ENCODE measurements around the gene TBX5. TPM values are rescaled to one million over a fixed set of nuclear protein-coding genes. Genes with fewer than 3 reads are reported as not detected.
A peak's percentile ranks its signal among the peaks of the same experiment; 100 is the strongest.

The TBX5 gene
- total and polyA plus RNA-seq, 2 donors from 2014 or later = not detected

DNA sequence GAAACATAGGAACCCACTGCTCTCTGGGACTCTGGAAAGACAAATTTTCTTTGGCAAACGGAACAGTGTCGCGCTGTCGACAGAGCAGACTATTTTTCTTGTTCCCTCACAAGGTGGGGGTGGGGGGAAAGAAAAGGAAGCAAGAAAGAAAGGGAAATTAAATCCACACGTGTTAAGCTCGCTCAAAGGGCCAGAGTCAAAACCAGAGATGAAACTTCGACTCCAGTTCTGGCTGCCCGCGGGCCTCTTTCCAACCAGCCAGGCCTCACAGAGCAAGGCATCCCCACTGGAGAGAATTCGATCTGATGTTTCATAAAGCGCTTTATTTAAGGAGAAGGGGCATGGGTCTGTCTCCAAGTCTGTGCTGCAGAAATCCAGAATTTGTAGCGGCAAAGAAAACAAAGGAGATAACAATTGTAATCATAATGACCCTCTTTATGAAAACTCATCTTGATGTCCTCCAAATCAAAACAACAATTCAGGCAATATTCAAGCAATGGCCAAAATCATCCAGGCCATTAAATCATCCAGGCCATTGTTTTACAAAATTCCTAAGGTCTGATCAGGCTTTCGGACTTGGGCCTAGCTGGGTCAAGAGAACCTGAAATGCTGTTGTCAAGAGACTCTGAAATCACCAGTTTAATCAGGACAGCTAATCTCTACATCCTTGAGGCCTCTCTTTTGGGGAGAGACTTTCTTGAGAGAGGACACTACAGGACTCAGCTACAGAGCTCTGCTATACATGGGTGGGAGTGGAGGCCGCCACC lies 5.3 kb upstream of the TBX5 start:
- Histone ChIP-seq H3K36me3 (ENCODE audit: control insufficient read depth in 2 of 3, insufficient read depth in 3 of 3, low read length in 3 of 3) (no peaks in the 10 kb centered on the region), H3K9me3 (ENCODE audit: control insufficient read depth in 2 of 3, insufficient read depth in 1 of 3, low read length in 3 of 3) (no peaks in the 10 kb centered on the region), H3K4me1 (ENCODE audit: control insufficient read depth in 2 of 3, insufficient read depth in 2 of 3, low read depth in 1 of 3, low read length in 3 of 3) (peaks cover 0 to 4% (median 0%) of the 10 kb centered on the region in 3 donors), H3K9ac (ENCODE audit: low read length in 3 of 3) (no peak overlapping the region), H3K27me3 (ENCODE audit: control insufficient read depth, insufficient read depth, low read length) (peaks cover 76% of the 10 kb centered on the region), H3K27ac (ENCODE audit: low read depth in 2 of 2, low read length in 2 of 2) (no peak overlapping the region), H3K4me3 (ENCODE audit: low read length in 3 of 3) (no peak overlapping the region)
- TF ChIP-seq, protein P1, sequence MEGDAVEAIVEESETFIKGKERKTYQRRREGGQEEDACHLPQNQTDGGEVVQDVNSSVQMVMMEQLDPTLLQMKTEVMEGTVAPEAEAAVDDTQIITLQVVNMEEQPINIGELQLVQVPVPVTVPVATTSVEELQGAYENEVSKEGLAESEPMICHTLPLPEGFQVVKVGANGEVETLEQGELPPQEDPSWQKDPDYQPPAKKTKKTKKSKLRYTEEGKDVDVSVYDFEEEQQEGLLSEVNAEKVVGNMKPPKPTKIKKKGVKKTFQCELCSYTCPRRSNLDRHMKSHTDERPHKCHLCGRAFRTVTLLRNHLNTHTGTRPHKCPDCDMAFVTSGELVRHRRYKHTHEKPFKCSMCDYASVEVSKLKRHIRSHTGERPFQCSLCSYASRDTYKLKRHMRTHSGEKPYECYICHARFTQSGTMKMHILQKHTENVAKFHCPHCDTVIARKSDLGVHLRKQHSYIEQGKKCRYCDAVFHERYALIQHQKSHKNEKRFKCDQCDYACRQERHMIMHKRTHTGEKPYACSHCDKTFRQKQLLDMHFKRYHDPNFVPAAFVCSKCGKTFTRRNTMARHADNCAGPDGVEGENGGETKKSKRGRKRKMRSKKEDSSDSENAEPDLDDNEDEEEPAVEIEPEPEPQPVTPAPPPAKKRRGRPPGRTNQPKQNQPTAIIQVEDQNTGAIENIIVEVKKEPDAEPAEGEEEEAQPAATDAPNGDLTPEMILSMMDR (IDR thresholded peaks at IDR 0.05; ENCODE audit: borderline replicate concordance, extremely low read depth, insufficient read depth) = no peak
- FAIRE-seq (no peak), DNase-seq (no peak)
- intact Hi-C loops (cut with DNase I) = no loop called here

DNA sequence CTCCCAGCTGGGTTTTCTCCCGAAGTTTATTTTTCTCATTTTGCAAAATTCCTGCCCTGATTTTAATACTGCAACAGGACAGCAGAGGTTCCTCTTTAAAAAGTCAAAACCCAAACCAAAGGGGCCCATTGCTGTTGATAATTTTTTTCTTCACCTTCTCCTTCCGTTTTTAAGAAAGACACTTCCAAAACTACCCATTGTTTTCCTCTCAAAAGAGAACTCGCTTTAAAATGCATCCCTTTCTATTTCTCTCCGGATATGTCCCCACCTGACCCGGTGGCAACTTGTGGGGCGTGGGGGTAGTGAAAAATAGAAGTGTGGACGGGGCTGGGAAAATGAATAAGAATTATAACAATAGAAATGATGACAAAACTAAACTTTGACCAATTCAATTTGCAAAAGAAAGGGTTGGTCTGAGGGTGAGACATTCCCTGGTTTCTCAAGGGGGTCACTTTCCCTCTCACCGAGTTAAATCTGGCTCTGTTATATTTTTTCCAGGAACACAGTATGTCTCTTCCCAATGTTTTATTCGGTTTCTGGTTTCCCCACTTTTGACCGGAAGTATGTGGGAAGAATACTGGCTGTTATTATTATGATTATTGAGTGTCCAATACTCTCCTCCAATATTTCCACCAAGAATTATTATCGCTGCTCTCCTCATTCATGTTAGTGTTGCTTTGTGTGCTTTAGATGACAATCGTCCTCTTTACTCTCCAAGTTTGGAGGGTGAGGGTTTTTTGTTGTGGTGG lies 4.1 kb upstream of the TBX5 start:
- Histone ChIP-seq H3K4me1 (ENCODE audit: control insufficient read depth in 2 of 3, insufficient read depth in 2 of 3, low read depth in 1 of 3, low read length in 3 of 3) (peaks cover 0 to 4% (median 0%) of the 10 kb centered on the region in 3 donors), H3K4me3 (ENCODE audit: low read length in 3 of 3) (peak overlapping the region in 1 of 3 donors; percentile 56), H3K9ac (ENCODE audit: low read length in 3 of 3) (no peak overlapping the region), H3K27me3 (ENCODE audit: control insufficient read depth, insufficient read depth, low read length) (peaks cover 71% of the 10 kb centered on the region), H3K9me3 (ENCODE audit: control insufficient read depth in 2 of 3, insufficient read depth in 1 of 3, low read length in 3 of 3) (no peaks in the 10 kb centered on the region), H3K36me3 (ENCODE audit: control insufficient read depth in 2 of 3, insufficient read depth in 3 of 3, low read length in 3 of 3) (no peaks in the 10 kb centered on the region), H3K27ac (ENCODE audit: low read depth in 2 of 2, low read length in 2 of 2) (no peak overlapping the region)
- intact Hi-C loops (cut with DNase I) = no loop called here
- no peak for FAIRE-seq
- TF ChIP-seq, protein P1 (IDR thresholded peaks at IDR 0.05; ENCODE audit: borderline replicate concordance, extremely low read depth, insufficient read depth) = no peak
- no peak for DNase-seq

DNA sequence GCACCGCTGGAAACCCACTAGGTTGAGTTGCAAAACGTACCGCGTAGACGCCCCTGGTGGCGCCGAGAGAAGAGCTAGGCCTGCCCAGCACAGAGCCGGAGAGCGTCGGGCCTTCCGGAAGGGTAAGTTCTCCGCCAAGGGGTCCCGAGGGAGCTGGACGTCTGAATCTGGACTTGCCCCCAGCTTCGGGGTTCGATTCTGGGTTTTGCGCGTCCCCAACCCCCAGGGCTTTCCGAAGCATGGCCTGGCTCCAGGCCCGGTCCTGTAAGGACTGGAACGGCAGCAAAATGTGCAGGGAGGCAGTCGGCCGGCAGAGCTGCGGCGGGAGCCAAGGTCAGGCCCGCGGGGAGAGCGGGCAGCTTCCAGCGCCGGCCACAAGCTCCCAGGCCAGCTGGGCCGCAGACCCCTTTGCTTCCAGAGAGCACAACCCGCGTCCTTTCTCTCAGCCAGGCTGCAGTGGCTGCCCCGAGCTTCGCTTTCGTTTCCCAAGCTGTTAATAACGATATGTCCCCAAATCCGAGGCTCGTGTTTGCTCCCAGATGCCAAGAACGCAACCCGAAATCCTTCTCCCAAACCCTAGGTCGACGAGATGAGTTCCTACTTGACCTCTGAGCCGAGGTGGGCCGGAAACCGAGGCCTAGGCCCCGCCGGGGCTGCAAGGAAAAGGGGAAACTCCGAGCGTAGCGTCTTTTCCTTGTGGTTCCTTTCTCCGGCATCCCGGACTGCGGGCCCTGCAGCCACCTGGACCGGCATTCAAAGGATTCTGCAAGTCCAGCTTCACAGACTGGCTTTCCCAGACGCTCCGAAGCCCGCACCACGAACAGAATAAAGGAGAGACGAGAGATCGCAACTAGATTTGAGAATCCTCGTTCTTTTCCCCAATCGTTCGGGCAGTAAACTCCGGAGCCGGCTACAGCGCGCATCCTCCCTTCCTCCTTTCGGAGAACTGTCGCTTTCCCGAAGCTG lies 3.2 kb upstream of the TBX5 start:
- H3K4me3 ChIP-seq (ENCODE audit: low read length in 3 of 3) = peak overlapping the region in 2 of 3 donors; percentile 18 to 56
- H3K9me3 ChIP-seq (ENCODE audit: control insufficient read depth in 2 of 3, insufficient read depth in 1 of 3, low read length in 3 of 3) = no peaks in the 10 kb centered on the region
- H3K36me3 ChIP-seq (ENCODE audit: control insufficient read depth in 2 of 3, insufficient read depth in 3 of 3, low read length in 3 of 3) = no peaks in the 10 kb centered on the region
- TF ChIP-seq, protein P1 (IDR thresholded peaks at IDR 0.05; ENCODE audit: borderline replicate concordance, extremely low read depth, insufficient read depth) = no peak
- FAIRE-seq (no peak), DNase-seq (peak in 2 of 5 donors; percentile 39 to 47)
- H3K27ac ChIP-seq (ENCODE audit: low read depth in 2 of 2, low read length in 2 of 2) = no peak overlapping the region
- no peak overlapping the region for H3K9ac ChIP-seq (ENCODE audit: low read length in 3 of 3)
- intact Hi-C loops (cut with DNase I) = no loop called here
- peaks cover 74% of the 10 kb centered on the region for H3K27me3 ChIP-seq (ENCODE audit: control insufficient read depth, insufficient read depth, low read length)
- peaks cover 0 to 4% (median 0%) of the 10 kb centered on the region in 3 donors for H3K4me1 ChIP-seq (ENCODE audit: control insufficient read depth in 2 of 3, insufficient read depth in 2 of 3, low read depth in 1 of 3, low read length in 3 of 3)
